Islet precursor cell (in vitro differentiated cells): ENCODE measurements around the gene NR1H2.
"Not testable (repeated sequence)": the region's sequence is repeated elsewhere in the genome, so short reads cannot be mapped to it uniquely, and the experiment has no call there.

Source experiments
- DNase-seq: peaks from one replicate; pipeline ENCODE4 v3.0.0-alpha.2; 2018

The NR1H2 gene

DNA sequence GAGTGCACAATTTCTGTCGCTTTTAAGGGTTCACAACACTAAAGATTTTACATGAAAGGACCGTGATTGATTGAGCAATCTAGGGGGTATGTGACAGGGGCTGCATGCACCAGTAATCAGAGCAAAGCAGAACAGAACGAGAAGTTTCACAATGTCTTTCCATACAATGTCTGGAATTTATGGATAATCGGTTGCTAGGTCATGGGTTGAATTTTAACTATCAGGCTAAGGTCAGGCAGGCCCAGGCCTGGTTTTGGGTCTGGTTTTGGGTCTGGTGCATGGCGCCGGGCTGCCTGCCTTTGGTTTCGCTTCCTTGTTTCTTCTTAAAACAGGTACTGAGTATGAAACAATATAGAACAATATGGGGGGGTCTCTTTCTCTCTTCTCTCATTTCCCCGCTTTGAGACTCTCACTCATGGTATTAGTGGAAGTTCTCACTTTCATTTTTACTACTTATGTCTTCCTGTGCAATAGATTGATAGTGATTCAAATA, 29.1 kb upstream of the NR1H2 start:
- DNase-seq: not testable (repeated sequence)

DNA sequence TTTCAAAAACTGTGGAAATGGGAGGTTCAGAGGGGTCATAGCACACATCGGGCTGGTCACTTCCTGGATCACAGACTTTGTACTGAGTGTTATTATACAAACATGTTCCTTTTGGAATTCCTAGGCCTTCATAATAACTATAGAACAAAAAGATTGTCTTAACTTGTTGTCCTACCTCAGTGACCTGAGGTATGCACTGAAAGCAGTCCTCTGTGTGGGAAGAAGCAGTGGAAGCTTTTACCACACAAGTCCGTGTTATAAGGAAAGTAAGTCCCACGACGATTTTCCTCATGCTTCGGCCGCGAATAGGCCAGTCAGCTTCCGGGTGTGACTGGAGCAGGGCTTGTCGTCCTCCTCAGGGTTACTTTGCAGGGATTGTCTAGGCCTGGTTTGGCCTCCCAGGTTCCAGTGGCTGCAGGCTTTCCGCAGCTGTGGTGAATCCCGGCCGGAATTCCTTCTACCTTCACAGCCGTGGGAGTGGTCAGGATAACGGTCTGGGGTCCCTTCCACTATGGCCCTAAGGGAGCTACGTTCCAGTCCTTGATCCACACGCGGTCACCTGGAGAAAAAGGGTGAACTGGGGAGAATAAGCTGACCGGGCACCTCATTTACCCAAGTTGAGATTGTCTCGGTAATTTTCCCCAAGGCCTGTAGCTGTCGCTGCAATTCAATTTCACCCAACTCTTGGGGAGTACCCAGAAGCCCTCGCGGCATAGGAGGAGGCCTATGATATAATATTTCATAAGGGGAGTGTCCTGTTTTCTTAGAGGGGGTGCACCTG, 26.8 kb upstream of the NR1H2 start:
- no peak for DNase-seq

DNA sequence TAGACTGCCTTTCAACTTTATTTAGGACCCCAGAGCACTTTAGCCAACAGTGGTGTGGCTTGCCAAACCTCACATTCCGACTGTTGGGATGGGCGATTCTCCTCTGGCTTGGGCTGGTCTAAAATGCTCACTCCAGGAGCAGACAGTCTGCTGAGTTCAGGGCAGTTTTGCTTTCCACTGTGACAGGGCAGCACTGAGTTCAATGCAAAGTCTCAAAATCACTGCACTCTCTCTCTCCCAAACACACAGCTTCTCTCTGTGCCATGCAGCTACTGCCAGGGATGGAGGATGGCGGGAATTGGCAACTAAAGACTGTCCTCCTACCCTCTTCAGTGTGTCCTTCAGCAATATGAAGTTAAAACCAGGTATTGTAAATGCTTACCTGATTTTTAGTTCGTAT, 24.0 kb upstream of the NR1H2 start:
- no peak for DNase-seq

- not testable (repeated sequence) for DNase-seq
These were observed 22.8 kb upstream of the NR1H2 start for GRCh38 chr19:50353487-50353880.

GRCh38 chr19:50356691-50357177, 19.5 kb upstream of the NR1H2 start:
- DNase-seq: no peak

DNA sequence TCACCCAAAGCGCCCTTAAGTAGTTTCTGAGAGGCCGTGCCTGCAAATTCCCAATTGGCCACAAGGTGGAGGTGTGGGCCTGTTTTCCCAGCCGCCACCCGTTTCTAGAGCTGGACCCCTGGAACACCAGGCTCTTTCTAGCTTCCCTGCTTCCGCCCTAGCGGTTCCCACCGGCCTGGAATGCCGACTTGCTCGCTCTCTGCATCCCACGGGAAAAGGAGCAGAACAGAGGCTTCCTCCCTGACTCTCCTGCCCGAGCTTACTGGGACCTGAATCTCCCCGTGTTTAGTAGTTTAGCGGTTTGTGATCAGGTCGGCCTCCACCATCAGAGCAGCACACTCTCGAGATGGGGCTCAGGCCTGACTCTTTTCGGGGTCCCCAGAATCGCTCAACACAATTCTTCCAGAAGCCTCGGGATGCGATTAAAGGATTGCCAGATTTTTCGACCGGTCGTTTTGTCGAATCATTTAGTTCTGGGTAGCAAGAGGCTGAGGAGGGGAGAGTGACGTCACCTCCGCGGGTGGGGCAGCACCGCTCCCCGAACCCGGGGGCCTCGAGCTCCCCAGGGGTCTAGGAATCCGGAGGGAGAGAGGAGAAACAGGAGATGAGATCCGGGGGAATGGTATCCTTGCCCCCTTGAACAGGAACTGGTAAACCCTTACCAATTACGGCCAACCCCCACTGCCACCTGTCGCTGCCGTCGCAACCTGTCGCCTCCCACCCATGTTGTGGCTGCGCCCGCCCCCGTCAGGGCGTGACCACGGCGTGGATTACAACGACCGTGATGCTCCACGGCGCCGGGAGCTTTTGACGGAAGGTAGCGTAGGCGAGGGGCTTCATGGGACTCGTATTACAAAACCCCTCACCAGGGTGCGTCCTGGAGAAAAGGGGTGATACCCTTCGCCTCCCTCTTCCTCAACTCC, 18.8 kb upstream of the NR1H2 start:
- DNase-seq: peak; percentile 76

GRCh38 chr19:50358483-50359327, 17.6 kb upstream of the NR1H2 start:
- no peak for DNase-seq

GRCh38 chr19:50359328-50359818, 16.9 kb upstream of the NR1H2 start:
- DNase-seq: no peak

- no peak for DNase-seq
These were observed 14.8 kb upstream of the NR1H2 start for GRCh38 chr19:50361290-50362029.

DNA sequence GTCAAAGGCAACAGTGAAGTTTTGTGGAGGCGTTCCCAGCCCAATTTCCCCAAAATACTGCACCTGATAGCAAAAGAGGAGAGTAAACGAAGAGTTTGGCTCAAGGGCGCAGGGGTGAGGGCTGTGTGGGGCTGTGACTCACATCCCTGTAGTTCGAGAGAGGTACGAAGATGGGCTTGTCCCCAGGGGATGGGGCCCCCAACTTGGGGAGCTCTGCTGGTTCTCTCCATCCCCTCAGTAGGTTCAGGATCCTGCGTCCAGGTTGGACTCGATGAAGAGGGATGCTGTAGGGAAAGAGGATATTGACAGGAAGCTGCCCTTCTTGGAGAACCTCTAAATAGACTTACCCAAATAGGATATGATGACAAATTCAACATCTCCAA, 14.2 kb upstream of the NR1H2 start:
- no peak for DNase-seq

DNA sequence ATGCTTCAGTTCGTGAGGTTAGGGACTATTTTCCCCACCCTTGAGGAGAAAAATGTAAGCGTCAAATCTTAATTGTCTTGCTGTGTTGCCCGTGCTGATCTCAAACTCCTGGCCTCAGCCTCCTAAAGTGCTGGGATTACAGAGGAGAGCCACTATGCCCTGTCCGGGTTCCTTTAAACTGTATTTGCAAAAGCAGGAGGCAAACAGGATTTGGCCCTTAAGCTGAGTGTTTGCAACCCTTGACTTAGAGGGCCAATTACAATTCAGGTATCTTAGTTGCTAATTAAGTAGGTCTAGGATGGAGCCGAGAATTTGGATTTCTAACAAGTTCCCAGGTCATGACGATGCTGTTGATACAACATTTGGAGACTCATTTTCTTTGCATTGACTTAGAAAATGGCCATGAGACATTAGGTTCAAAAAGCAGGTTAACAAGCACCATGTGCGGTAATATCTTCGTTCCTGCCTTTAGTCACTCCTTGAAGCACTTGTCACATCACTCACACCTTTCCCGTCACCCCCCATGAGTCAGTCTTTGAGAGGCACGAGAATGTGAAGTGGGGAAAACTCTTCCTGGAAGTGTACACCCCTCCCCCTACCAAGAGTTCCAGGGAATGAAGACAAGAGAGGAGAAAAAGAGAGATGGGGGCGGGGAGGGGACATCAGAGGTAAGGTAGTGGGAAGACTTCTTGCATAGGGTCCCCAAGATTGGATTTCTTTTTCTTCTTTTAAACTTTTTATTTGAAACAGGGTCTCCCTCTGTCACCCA, 13.4 kb upstream of the NR1H2 start:
- no peak for DNase-seq

DNA sequence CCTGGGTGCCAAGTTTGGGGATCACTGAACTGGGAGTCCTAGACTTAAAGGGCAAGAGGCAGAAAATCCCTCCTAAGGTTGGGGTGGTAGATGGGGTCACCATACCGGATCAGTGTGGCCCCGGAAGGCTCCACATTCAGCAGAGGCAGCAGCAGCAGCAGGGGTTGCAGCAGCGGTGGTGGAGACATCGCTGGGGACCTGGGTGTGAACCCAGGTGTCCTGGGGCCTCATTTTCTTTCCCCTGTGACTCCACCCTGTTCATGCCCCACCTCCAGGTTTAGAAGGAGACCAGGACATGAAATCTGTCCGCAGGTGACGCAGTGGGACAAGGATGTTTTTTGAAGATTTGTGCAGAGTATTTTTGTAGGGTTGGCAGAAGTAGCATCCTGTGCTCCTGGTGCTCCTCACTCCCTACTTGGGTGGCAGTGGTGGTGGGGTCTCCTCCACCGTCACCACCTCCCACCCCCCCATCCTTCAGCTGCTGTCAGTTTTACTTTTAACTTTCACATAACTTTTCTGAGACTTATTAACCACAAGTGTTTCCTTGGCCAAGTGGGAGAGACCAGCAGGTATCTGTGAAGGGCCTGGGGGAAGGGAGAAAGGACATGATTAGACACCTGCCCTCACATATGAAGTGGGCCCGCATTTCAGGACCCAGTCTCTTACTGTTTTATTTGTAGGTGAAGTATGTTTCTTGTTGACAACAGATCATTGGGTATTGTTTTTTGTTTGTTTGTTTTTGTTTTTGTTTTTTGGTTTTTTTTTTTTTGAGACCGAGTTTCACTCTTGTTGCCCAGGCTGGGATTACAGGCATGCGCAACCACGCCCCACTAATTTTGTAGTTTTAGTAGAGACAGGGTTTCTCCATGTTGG, 10.6 kb upstream of the NR1H2 start, which contains the start of gene NAPSA:
NAPSA (minus strand) TSS at position 206 of the 873 bp plus-strand sequence; CDS start at position 188, 18 bp downstream.
- DNase-seq: no peak

DNA sequence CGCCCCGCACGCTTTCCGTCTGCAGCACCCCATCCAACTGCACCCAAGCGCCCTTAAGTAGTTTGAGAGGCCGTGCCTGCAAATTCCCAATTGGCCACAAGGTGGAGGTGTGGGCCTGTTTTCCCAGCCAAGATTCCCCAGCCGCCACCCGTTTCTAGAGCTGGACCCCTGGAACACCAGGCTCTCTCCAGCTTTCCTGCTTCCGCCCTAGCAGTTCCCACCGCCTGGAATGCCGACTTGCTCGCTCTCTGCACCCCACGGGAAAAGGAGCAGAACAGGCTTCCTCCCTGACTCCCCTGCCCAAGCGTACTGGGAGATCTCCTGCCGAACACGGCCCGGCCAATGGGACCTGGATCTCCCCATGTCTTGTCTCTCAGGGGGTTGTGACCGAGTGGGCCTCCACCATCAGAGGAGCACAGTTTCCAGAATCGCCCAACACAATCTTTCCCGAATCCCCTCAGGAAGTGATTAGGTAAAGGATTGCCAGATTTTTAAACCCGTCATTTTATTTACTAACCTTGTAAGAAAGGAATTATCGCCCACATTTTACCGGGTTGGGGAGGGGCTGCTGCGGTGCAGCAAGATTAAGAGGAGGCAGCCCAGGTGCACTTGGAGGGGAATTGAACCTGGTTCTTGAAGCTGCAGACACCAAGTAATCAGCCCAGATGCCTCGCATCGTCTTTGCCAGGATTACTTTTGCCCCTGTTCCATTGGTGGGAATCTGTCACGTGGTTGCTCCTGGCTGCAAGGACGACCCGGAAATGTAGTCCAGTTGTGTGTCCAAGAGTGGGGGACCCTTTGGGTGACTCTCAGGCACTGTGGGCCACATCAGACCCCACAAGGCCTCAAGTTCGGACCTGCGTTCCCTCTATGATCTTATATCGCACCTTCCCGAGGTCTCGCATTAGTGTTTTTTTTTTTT, 7.3 kb upstream of the NR1H2 start:
- DNase-seq: peak; percentile 89

- no peak for DNase-seq
These were observed 4.3 kb upstream of the NR1H2 start for GRCh38 chr19:50371914-50372475.

- DNase-seq: peak; percentile 66
These were observed 799 bp downstream of the NR1H2 start for GRCh38 chr19:50377051-50377461.

- no peak for DNase-seq
These were observed 1.3 kb downstream of the NR1H2 start for GRCh38 chr19:50377517-50377916.

GRCh38 chr19:50378169-50378862, 2.1 kb downstream of the NR1H2 start:
- DNase-seq: no peak

DNA sequence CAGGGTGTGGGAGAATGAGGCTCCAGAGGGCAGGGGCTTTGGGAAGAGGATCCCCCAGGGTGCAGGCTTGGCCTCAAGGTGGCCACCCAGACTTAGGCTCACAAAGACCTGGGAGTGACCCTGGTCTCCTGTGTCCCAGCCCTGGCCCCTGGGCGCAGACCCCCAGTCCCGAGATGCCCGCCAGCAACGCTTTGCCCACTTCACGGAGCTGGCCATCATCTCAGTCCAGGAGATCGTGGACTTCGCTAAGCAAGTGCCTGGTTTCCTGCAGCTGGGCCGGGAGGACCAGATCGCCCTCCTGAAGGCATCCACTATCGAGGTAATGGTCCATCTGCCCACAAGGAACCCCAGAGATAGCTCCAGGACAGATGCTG, 2.6 kb downstream of the NR1H2 start:
- DNase-seq: no peak
